HFFc6 (cell line): ENCODE results near the gene FN1. TPM values are rescaled to one million over a fixed set of nuclear protein-coding genes. Genes with fewer than 3 reads are reported as not detected.
A peak's percentile ranks its signal among the peaks of the same experiment; 100 is the strongest.

Source experiments
- DNase-seq: peaks from one replicate; pipeline ENCODE4 v3.0.0-alpha.2; 2018
- H3K27ac Mint-ChIP-seq: 2 replicates; pipeline ENCODE4 v1.8.0; 2020; ENCODE audit warnings: mild to moderate bottlenecking, mixed read lengths
- H3K27me3 Mint-ChIP-seq: 2 replicates; pipeline ENCODE4 v1.8.0; 2021; ENCODE audit warnings: mild to moderate bottlenecking, moderate library complexity, mixed read lengths; ENCODE audit not compliant: insufficient read depth
- H3K36me3 Mint-ChIP-seq: 2 replicates; pipeline ENCODE4 v1.8.0; 2021; ENCODE audit warnings: low read depth, mixed read lengths
- H3K4me1 Mint-ChIP-seq: 2 replicates; pipeline ENCODE4 v1.8.0; 2020; ENCODE audit warnings: low read depth, mixed read lengths
- H3K4me3 Mint-ChIP-seq: 2 replicates; pipeline ENCODE4 v1.8.0; 2020; ENCODE audit warnings: mild to moderate bottlenecking, moderate library complexity, mixed read lengths
- H3K9me3 Mint-ChIP-seq: 2 replicates; pipeline ENCODE4 v1.8.0; 2020; ENCODE audit warnings: mild to moderate bottlenecking, mixed read lengths
- CTCF ChIP-seq: fragments of 200-600 bp; sonication (generic); IDR thresholded peaks from 2 replicates; pipeline ENCODE4 v1.5.0; 2021; ENCODE audit warnings: antibody characterized with exemption, mild to moderate bottlenecking
- total RNA-seq, 6 experiments: library from RNA; stranded (reverse); fragmentation: NEBNext Ultra II Directional; extraction: Animal tissue kit (Norgen Biotek cat#: 25700); gene quantifications; 2 replicates in 1 of 6; 3 replicates in 5 of 6; pipeline ENCODE4 v1.2.3, GENCODE V29; 2021

Gene FN1
- total RNA-seq, 6 experiments from 2014 or later = 2,848 to 5,249 (median 2,869) TPM

- Mint-ChIP-seq H3K9me3 (no peaks in the 10 kb centered on the region), H3K4me1 (no peaks in the 10 kb centered on the region), H3K36me3 (peaks cover 46% of the 10 kb centered on the region), H3K27me3 (no peaks in the 10 kb centered on the region; the same call in none of the 2 replicates), H3K4me3 (no peak overlapping the region), H3K27ac (no peak overlapping the region)
- DNase-seq = no peak
- no peak for TF ChIP-seq CTCF
These were observed 88.0 kb downstream of the FN1 start for GRCh38 chr2:215347878-215348277.

GRCh38 chr2:215338883-215339679 is 96.8 kb downstream of the FN1 start:
- Mint-ChIP-seq H3K36me3 (peaks cover 47% of the 10 kb centered on the region), H3K9me3 (no peaks in the 10 kb centered on the region), H3K27me3 (no peaks in the 10 kb centered on the region), H3K4me1 (no peaks in the 10 kb centered on the region; the same call in 1 of the 2 replicates), H3K4me3 (no peak overlapping the region), H3K27ac (no peak overlapping the region)
- TF ChIP-seq CTCF = no peak
- DNase-seq = no peak

GRCh38 chr2:215332872-215333595 is 102.8 kb downstream of the FN1 start:
- TF ChIP-seq CTCF = no peak
- H3K4me3 Mint-ChIP-seq = no peak overlapping the region
- DNase-seq = no peak
- H3K27ac Mint-ChIP-seq = no peak overlapping the region
- no peaks in the 10 kb centered on the region for H3K9me3 Mint-ChIP-seq
- peaks cover 23% of the 10 kb centered on the region for H3K4me1 Mint-ChIP-seq
- H3K27me3 Mint-ChIP-seq = peaks cover 2% of the 10 kb centered on the region
- H3K36me3 Mint-ChIP-seq = peaks cover 42% of the 10 kb centered on the region

- no peak overlapping the region for H3K4me3 Mint-ChIP-seq
- TF ChIP-seq CTCF = no peak
- DNase-seq = no peak
These were observed 107.8 kb downstream of the FN1 start for GRCh38 chr2:215328066-215328465.

GRCh38 chr2:215324811-215325210 is 111.1 kb downstream of the FN1 start:
- no peak for TF ChIP-seq CTCF
- H3K27ac Mint-ChIP-seq = no peak overlapping the region
- peaks cover 44% of the 10 kb centered on the region for H3K36me3 Mint-ChIP-seq
- H3K9me3 Mint-ChIP-seq = no peaks in the 10 kb centered on the region
- peaks cover 49% of the 10 kb centered on the region for H3K4me1 Mint-ChIP-seq
- no peak for DNase-seq
- peaks cover 3% of the 10 kb centered on the region for H3K27me3 Mint-ChIP-seq
- H3K4me3 Mint-ChIP-seq = no peak overlapping the region

More at GRCh38 chr2:215328066-215328465, 107.8 kb downstream of the FN1 start:
- peak overlapping the region; percentile 31 for H3K27ac Mint-ChIP-seq
- H3K4me1 Mint-ChIP-seq = peaks cover 56% of the 10 kb centered on the region
- H3K27me3 Mint-ChIP-seq = peaks cover 3% of the 10 kb centered on the region
- H3K36me3 Mint-ChIP-seq = peaks cover 43% of the 10 kb centered on the region
- no peaks in the 10 kb centered on the region for H3K9me3 Mint-ChIP-seq
